LoVo (cell line): ENCODE data around the gene CBS.
"Not testable (repeated sequence)": the region's sequence is repeated elsewhere in the genome, so short reads cannot be mapped to it uniquely, and the experiment has no call there.

Experiments used
- DNase-seq: peaks from one replicate; pipeline ENCODE4 v3.0.0-alpha.2; 2016; ENCODE audit warnings: low spot score

Gene CBS

DNA sequence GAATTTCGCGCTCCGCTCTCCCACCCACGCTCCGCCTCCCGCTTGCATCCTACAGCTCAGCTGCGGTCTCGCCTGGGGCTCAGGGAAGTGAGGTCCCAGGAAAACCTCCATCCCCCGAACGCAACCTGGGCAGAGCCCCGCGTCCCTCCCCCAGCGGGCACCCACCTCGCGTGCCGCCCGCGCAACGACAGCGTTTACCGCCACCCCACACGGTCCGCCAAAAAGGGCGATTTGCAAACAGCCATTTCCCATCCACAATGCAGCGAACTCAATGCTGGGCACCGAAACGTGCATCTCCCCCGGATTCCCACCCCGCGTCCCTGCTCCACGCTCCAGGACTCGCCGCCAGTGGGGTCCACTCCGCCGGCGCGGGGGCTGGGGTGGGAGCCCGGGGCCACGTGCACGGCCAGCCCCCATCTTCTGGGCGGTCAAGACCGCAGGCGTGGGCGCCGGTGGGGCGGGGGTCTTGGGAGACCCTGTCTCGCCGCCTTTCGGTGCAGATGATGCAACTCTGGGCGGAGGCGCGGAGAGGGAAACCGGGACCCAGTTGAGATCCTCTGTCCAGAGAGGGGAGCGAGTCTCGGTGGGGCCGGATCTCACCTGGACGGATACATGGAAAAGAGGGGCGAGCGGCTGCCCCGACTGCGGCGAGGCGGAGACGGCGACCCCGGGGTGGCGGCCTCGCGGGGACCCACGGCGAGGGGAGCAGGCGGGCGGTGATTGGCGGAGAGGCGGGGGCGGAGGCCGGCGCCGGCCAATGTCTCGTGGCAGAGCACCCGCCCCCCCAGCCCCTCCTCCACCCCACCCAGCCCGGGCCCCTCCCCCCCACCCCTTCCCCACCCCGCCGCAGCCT is at the start of gene CBS:
CBS (minus strand) TSS at position 666 of the 853 bp plus-strand sequence. CDS start 3,642 bp downstream, outside the sequence.
- DNase-seq: not testable (repeated sequence)

DNA sequence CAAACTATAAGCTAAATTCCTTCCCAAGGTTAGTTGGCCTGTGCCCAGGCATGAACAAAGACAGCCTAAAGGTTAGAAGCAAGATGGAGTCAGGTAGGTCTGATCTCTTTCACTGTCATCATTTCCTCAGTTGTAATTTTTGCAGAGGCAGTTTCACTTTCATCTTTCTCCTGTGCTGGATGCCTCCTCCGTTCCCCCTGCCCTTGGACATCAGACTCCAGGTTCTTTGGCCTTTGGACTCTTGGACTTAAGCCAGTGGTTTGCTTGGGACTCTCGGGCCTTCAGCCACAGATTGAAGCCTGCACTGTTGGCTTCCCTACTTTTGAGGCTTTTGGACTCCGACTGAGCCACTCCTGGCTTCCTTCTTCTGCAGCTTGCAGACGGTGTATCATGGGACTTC is 40.3 kb upstream of the CBS start:
- not testable (repeated sequence) for DNase-seq

- not testable (repeated sequence) for DNase-seq
Observed at GRCh38 chr21:43114483-43114882, 38.8 kb upstream of the CBS start.

- DNase-seq: not testable (repeated sequence)
Observed at GRCh38 chr21:43109006-43109405, 33.4 kb upstream of the CBS start.

- not testable (repeated sequence) for DNase-seq
Observed at GRCh38 chr21:43108177-43108576, 32.5 kb upstream of the CBS start.

DNA sequence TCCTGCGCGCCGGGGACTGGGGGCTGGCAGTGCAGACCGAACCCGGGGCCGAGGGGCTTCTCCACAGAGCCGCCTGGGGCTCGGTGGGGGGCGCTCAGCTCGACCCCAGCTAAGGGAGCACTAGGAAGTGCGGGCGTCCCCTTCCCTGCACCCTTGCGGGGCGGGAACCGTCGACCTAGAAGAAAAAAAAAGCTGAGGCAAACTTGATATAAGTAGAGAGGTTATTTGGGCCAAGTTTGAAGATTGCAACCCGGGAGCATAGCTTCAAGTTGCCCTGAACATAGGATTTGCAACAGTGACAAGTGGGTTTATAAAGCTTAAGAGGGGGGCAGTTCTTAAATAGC is 32.1 kb upstream of the CBS start:
- not testable (repeated sequence) for DNase-seq

- peak; percentile 3 for DNase-seq
Observed at GRCh38 chr21:43106965-43107793, 31.5 kb upstream of the CBS start, which contains the start of gene U2AF1. TSS of gene U2AF1 (minus strand) at chr21:43107570. CDS start at chr21:43107494, 76 bp downstream.

DNA sequence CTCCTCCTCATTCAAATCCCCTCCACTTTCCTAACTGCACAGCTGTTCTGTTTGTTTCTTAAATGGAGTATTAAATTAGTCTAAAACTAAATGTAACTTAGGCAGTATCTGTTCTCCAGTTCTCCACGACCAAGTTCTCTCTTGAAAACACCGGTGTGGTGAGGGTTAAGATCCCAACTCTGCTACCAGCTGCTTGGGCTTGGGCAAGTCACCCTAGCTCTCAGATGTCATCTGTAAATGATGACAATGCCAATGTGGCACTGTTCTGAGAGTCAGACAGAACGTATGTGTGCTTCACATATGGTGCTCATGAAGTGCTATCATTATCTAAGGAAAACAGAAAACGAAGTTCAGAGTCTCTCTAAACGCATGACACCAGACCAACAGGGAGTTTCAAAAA is 29.0 kb upstream of the CBS start:
- DNase-seq: not testable (repeated sequence)

DNA sequence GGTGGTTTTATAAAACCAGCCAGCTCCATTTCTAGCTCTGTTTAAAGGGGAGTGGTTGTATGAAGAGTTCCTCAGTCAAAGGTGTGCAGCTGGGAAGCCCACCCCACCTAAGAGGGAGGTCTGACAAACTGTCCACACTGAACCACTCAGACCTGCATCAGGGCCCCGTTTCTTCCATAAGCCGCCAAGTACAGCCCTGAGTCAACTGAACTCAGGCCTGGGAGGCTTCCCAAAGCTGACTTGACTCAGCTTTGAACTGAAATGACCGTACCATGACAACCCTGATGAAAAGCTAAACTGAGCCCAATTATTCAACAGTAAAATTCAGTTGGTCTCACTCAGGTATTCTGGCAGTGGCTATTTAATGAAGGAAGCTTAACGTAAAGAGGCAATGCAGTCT is 26.6 kb upstream of the CBS start:
- DNase-seq: not testable (repeated sequence)

DNA sequence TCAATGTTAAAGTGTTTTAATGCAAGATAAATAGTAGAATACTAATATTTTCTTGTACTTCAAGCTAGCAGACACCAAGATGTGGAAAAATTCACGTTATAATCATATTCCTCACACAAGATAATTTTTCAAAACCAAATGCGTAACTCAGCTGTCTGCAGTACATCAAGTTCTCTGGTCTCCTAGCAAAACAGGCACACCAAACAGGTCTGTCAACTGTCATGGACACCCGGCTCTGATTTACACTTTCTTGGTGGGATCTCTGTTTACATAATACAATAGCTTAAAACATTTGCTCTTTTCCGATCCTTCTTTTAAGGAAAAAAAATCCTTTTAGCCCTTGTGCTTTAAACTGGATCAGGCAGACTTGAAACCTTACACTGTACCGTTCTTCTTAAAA is 26.0 kb upstream of the CBS start:
- not testable (repeated sequence) for DNase-seq

DNA sequence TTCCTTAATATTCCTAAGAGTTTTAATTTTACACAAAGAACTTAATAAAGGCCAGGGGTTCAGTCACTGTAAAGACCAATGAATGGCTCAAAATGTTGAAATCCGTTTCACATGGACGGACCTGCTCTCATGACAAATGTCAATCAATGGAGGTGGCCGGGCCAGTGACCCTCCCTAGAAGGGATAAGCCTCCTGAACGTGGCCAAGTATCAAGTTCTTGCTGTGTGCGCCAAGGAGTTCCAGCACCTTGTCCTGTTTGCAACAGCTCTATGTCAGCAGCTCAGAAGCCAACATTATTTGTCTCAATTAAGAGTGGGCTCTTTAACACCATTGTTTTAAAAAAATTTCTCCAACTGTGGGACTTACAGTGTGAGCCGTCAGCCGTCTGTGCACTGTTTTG is 25.4 kb upstream of the CBS start:
- DNase-seq: not testable (repeated sequence)

- DNase-seq: not testable (repeated sequence)
Observed at GRCh38 chr21:43091979-43092614, 16.5 kb upstream of the CBS start.

GRCh38 chr21:43090947-43091346 is 15.3 kb upstream of the CBS start:
- DNase-seq: not testable (repeated sequence)

- DNase-seq: not testable (repeated sequence)
Observed at GRCh38 chr21:43089463-43089862, 13.8 kb upstream of the CBS start.

DNA sequence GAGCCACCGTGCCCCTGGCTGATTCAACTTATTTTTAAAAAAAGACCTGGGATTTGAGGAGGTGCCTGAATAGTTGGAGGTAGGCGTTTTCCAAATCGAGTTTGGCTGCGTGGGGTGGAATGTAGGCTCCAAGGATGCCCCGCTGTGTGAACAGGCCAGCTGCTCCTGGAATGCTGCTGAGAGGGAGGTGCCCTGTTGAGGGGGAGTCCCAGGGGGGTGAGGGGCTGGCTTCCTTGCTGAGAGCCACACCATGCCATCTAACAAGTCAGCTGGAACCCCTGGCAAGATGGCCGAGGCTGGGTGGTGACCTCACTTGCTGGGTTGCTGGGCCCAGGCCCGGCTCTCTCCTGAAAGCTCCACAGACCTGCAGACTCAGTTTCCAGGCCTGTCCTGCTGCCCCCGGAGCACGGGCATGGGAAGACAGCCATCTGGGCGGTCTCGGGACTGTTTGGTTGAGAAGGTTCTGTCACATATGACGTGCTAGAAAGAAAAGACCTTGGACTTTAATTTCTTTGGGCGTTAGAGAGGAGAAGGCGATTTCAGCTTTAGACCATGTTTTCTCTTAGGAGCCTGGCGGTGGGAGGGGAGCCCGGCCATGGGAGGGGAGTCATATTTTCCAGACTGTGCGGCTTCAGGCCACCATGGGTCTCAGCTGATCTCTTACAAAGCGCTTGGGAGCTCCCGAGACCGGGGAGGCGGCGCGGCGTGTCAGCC is 7.1 kb upstream of the CBS start:
- DNase-seq: not testable (repeated sequence)

GRCh38 chr21:43076643-43077042 is 1.0 kb upstream of the CBS start:
- not testable (repeated sequence) for DNase-seq

GRCh38 chr21:43076023-43076637 is 495 bp upstream of the CBS start:
- not testable (repeated sequence) for DNase-seq

GRCh38 chr21:43074401-43075169 is 1.1 kb downstream of the CBS start:
- DNase-seq: not testable (repeated sequence)

- not testable (repeated sequence) for DNase-seq
Observed at GRCh38 chr21:43072742-43073141, 2.9 kb downstream of the CBS start.

- not testable (repeated sequence) for DNase-seq
Observed at GRCh38 chr21:43069682-43070081, 6.0 kb downstream of the CBS start.
